Measurements from ENCODE around the gene CDC42BPG. TPM values are rescaled to one million over a fixed set of nuclear protein-coding genes. Genes with fewer than 3 reads are reported as not detected.
A peak's percentile ranks its signal among the peaks of the same experiment; 100 is the strongest.

CDC42BPG gene
- total and polyA plus RNA-seq, 9 of the 15 experiments (the other 6 are each of a cell fraction or from before 2014, with no cell fraction given) = 0.04 to 8.8 (median 2.1) TPM

DNA sequence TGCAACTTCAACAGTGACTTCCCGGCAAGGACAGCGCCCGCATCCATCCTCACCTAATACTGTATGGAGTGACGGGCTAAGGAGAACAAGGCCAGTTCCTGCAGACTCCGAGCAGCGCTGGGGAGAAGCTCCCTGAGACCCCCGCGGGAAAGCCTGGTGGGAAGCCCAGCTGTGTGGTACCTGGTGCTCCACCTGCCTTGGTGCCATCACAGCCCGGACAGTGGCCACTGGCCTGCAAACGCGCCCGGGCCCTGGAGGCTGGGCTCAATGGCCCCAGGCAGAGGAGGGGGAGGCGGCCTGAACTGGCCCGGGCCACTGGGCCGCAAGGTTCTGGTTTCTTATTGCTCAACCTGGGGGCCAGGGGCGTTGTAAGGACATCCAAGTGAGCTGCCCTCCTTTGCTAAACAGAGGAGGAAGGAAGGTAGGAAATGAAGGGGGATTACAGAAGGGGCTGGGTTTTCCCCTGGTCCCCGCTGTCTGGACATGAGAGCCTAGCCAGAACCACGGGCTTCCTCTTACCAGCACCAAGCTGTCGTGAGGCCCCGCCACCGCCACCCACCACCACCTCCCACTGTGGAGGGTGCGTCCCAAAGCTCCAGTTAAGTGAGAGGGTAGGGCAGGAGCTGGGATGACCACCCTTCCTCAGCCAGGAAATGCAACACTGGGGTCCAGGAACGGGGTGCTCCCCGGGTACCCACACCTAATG is 8.5 kb upstream of the CDC42BPG start:
- no peaks in the 10 kb centered on the region for H4K20me1 ChIP-seq (replicated peaks; ENCODE audit: control insufficient read depth, insufficient read depth, low read length)
- H3K4me1 ChIP-seq (replicated peaks in 1 of 2; ENCODE audit: control insufficient read depth in 2 of 2, insufficient read depth in 2 of 2, low read length in 2 of 2) = peaks cover 53 to 90% of the 10 kb centered on the region in 2 experiments
- no peak for ATAC-seq
- no peak overlapping the region for H3K4me3 ChIP-seq
- DNase-seq (ENCODE audit: extremely low read depth in 1 of 4, low spot score in 3 of 4) = no peak
- no peaks in the 10 kb centered on the region for H3K9me3 ChIP-seq (replicated peaks; ENCODE audit: control insufficient read depth, insufficient read depth, low read depth, low read length)
- no peaks in the 10 kb centered on the region for H3K27me3 ChIP-seq (ENCODE audit: control insufficient read depth in 2 of 2, insufficient read depth in 2 of 2, low read length in 2 of 2)
- no peak overlapping the region for H2AFZ ChIP-seq (ENCODE audit: low read depth, low read length)
- H3K36me3 ChIP-seq (ENCODE audit: control insufficient read depth, insufficient read depth, low read length) = peaks cover 41% of the 10 kb centered on the region; the same call in 2 of the 3 replicates
- TSS peak; percentile 37 for BruUV-seq (replicated peaks)
- ChIA-PET CTCF (ENCODE audit: low intra/inter-chr PET ratio) (no interaction called here), POLR2A (interaction anchor here (0.6 to 1.3 kb wide), 8 partner anchors 9 to 570 kb away, joined by 3 to 10 read pairs (median 4); no protein-coding TSS in a partner anchor)
- peak overlapping the region in 1 of 2 experiments; percentile 85; a peak in 2 of 4 replicates for H3K9ac ChIP-seq (ENCODE audit: insufficient read depth in 1 of 2, low read depth in 2 of 2, low read length in 2 of 2)
- no peak for FAIRE-seq
- H3K79me2 ChIP-seq (ENCODE audit: control insufficient read depth, insufficient read depth, low read length) = peaks cover 3% of the 10 kb centered on the region; the same call in 2 of the 3 replicates
- no peaks in the 10 kb centered on the region for H3K9me1 ChIP-seq (ENCODE audit: control insufficient read depth, insufficient read depth, low read length)
- intact Hi-C loops (cut with micrococcal nuclease) = no loop called here
- TF ChIP-seq RBFOX2 (IDR thresholded peaks at IDR 0.05; ENCODE audit: low read depth, low read length) = peak; percentile 27; the same call in 1 of the 2 replicates
- TF ChIP-seq, protein P1, sequence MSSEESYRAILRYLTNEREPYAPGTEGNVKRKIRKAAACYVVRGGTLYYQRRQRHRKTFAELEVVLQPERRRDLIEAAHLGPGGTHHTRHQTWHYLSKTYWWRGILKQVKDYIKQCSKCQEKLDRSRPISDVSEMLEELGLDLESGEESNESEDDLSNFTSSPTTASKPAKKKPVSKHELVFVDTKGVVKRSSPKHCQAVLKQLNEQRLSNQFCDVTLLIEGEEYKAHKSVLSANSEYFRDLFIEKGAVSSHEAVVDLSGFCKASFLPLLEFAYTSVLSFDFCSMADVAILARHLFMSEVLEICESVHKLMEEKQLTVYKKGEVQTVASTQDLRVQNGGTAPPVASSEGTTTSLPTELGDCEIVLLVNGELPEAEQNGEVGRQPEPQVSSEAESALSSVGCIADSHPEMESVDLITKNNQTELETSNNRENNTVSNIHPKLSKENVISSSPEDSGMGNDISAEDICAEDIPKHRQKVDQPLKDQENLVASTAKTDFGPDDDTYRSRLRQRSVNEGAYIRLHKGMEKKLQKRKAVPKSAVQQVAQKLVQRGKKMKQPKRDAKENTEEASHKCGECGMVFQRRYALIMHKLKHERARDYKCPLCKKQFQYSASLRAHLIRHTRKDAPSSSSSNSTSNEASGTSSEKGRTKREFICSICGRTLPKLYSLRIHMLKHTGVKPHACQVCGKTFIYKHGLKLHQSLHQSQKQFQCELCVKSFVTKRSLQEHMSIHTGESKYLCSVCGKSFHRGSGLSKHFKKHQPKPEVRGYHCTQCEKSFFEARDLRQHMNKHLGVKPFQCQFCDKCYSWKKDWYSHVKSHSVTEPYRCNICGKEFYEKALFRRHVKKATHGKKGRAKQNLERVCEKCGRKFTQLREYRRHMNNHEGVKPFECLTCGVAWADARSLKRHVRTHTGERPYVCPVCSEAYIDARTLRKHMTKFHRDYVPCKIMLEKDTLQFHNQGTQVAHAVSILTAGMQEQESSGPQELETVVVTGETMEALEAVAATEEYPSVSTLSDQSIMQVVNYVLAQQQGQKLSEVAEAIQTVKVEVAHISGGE (CRISPR knock-in tag; IDR thresholded peaks at IDR 0.05) = no peak
- peak; percentile 40; the same call in 1 of the 2 replicates for TF ChIP-seq POLR2G (IDR thresholded peaks at IDR 0.05; ENCODE audit: low read depth, low read length)
- in situ Hi-C loops (cut with MboI) = no loop called here
- H3K4me2 ChIP-seq (ENCODE audit: insufficient read depth, low read length) = no peak overlapping the region
- 86% methylated on average over 19 of the region's 24 CpGs for WGBS (ENCODE audit: insufficient coverage, low coverage, missing lambda C conversion rate)
- no peak overlapping the region for H3K27ac ChIP-seq (ENCODE audit: extremely low read depth, low read depth, low read length)

All from K562 (cell line).